Peyer's patch (tissue), 4 donors: Measurements from ENCODE around the gene YIPF5. TPM values are rescaled to one million over a fixed set of nuclear protein-coding genes. Genes with fewer than 3 reads are reported as not detected.

Experiments used
- DNase-seq, 3 donors: peaks; one replicate each; pipeline ENCODE4 v3.0.0-alpha.2; 2017 to 2019
- H3K27ac ChIP-seq, 4 donors: fragments of 200-600 bp; sonication (generic); one replicate each; pipeline ENCODE4 v1.5.1; 2016 to 2019
- H3K27me3 ChIP-seq, 2 donors: fragments of 200-600 bp; sonication (generic); one replicate each; pipeline ENCODE4 v1.5.1; 2019
- H3K36me3 ChIP-seq, 3 donors: fragments of 200-600 bp; sonication (generic); one replicate each; pipeline ENCODE4 v1.5.1; 2016 to 2019
- H3K4me1 ChIP-seq, 4 donors: fragments of 200-600 bp; sonication (generic); one replicate each; pipeline ENCODE4 v1.5.1; 2016 to 2019
- H3K4me3 ChIP-seq, 4 donors: fragments of 200-600 bp; sonication (generic); 1 replicate in 3 of 4; 2 replicates in 1 of 4; pipeline ENCODE4 v1.5.1; 2016 to 2019; ENCODE audit warnings: mild to moderate bottlenecking in 1 of 4
- H3K9me3 ChIP-seq, 4 donors: fragments of 200-600 bp; sonication (generic); one replicate each; pipeline ENCODE4 v1.5.1; 2016 to 2019; ENCODE audit warnings: mild to moderate bottlenecking in 1 of 4
- CTCF ChIP-seq, 6 experiments: fragments of 450-650 bp in 4 of 6; fragments of 200-600 bp in 2 of 6; sonication (generic) in 1 of 6; IDR thresholded peaks; one replicate each; pipeline ENCODE4 v1.5.1; 2017 to 2019; ENCODE audit warnings: antibody characterized with exemption in 6 of 6, mild to moderate bottlenecking in 3 of 6, moderate library complexity in 1 of 6
- POLR2A ChIP-seq, 2 donors: fragments of 450-650 bp; IDR thresholded peaks; one replicate each; pipeline ENCODE4 v1.5.1; 2017; ENCODE audit warnings: antibody characterized with exemption in 2 of 2, mild to moderate bottlenecking in 2 of 2, moderate library complexity in 2 of 2
- total RNA-seq, 4 donors: library from RNA; depleted of rRNA; stranded (reverse); fragments of >200 nt; gene quantifications; one replicate each; pipeline ENCODE4 v1.1.0, GENCODE V29; 2016

YIPF5 gene
- total RNA-seq, 4 donors from 2014 or later = 22.3 to 47.6 (median 34.9) TPM

- Histone ChIP-seq H3K9me3 (no peaks in the 10 kb centered on the region), H3K27ac (no peak overlapping the region), H3K36me3 (no peaks in the 10 kb centered on the region), H3K4me1 (no peaks in the 10 kb centered on the region), H3K27me3 (no peaks in the 10 kb centered on the region), H3K4me3 (no peak overlapping the region)
- DNase-seq = no peak
- TF ChIP-seq POLR2A (IDR thresholded peaks at IDR 0.05) (no peak), CTCF (IDR thresholded peaks at IDR 0.05) (no peak)
Measured at GRCh38 chr5:144133050-144133633, 37.3 kb downstream of the YIPF5 start.

GRCh38 chr5:144131261-144131660 is 39.2 kb downstream of the YIPF5 start:
- TF ChIP-seq POLR2A (IDR thresholded peaks at IDR 0.05) (no peak), CTCF (IDR thresholded peaks at IDR 0.05) (no peak)
- DNase-seq = no peak
- H3K27me3 ChIP-seq = no peaks in the 10 kb centered on the region
- no peaks in the 10 kb centered on the region for H3K36me3 ChIP-seq
- H3K4me1 ChIP-seq = no peaks in the 10 kb centered on the region
- H3K4me3 ChIP-seq = no peak overlapping the region
- H3K27ac ChIP-seq = no peak overlapping the region
- H3K9me3 ChIP-seq = no peaks in the 10 kb centered on the region

- Histone ChIP-seq H3K4me1 (no peaks in the 10 kb centered on the region), H3K4me3 (no peak overlapping the region), H3K36me3 (no peaks in the 10 kb centered on the region), H3K27me3 (no peaks in the 10 kb centered on the region), H3K27ac (no peak overlapping the region), H3K9me3 (no peaks in the 10 kb centered on the region)
- no peak for DNase-seq
- TF ChIP-seq POLR2A (IDR thresholded peaks at IDR 0.05) (no peak), CTCF (IDR thresholded peaks at IDR 0.05) (no peak)
Measured at GRCh38 chr5:144130306-144130705, 40.2 kb downstream of the YIPF5 start.

GRCh38 chr5:144128844-144129243 is 41.6 kb downstream of the YIPF5 start:
- no peak overlapping the region for H3K27ac ChIP-seq
- no peaks in the 10 kb centered on the region for H3K27me3 ChIP-seq
- no peaks in the 10 kb centered on the region for H3K4me1 ChIP-seq
- DNase-seq = no peak
- TF ChIP-seq CTCF (IDR thresholded peaks at IDR 0.05) (no peak), POLR2A (IDR thresholded peaks at IDR 0.05) (no peak)
- no peaks in the 10 kb centered on the region for H3K9me3 ChIP-seq
- H3K36me3 ChIP-seq = no peaks in the 10 kb centered on the region
- no peak overlapping the region for H3K4me3 ChIP-seq

GRCh38 chr5:144126707-144127106 is 43.8 kb downstream of the YIPF5 start:
- TF ChIP-seq POLR2A (IDR thresholded peaks at IDR 0.05) = no peak
- Histone ChIP-seq H3K27ac (no peak overlapping the region), H3K9me3 (no peaks in the 10 kb centered on the region), H3K27me3 (no peaks in the 10 kb centered on the region), H3K4me3 (no peak overlapping the region), H3K36me3 (no peaks in the 10 kb centered on the region), H3K4me1 (no peaks in the 10 kb centered on the region)
- no peak for DNase-seq

GRCh38 chr5:144125163-144125726 is 45.2 kb downstream of the YIPF5 start:
- Histone ChIP-seq H3K27ac (no peak overlapping the region), H3K36me3 (no peaks in the 10 kb centered on the region), H3K9me3 (no peaks in the 10 kb centered on the region), H3K4me1 (no peaks in the 10 kb centered on the region), H3K27me3 (no peaks in the 10 kb centered on the region), H3K4me3 (no peak overlapping the region)
- TF ChIP-seq CTCF (IDR thresholded peaks at IDR 0.05) = no peak
- no peak for TF ChIP-seq POLR2A (IDR thresholded peaks at IDR 0.05)
- no peak for DNase-seq
